ENCODE measurements around the gene DENND1A.

DNA sequence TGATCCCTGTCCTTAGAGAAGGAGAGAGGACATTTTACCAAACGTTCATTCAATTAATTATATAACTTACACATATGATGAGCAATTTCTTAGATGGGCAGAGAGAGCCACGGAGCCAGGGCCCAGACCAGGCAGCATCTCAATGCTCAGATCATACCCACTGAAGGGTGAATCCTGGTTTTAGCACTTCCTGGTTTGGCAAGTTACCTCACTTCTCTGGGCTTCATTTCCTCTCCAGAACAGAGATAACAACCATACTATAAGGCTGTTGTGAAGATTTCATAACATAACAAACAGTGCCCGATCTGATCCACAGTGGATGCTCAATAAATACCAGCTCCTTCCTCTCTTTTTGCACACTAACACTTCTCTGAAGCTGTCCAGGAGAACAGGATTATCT lies 271.1 kb downstream of the DENND1A start:
- TF ChIP-seq CTCF (IDR thresholded peaks at IDR 0.05) = no peak
- no peak for TF ChIP-seq POLR2A (IDR thresholded peaks at IDR 0.05)

All from adrenal gland (tissue), 5 donors.